Measurements from ENCODE around the gene ZNF865.
A peak's percentile ranks its signal among the peaks of the same experiment; 100 is the strongest.

Gene ZNF865

DNA sequence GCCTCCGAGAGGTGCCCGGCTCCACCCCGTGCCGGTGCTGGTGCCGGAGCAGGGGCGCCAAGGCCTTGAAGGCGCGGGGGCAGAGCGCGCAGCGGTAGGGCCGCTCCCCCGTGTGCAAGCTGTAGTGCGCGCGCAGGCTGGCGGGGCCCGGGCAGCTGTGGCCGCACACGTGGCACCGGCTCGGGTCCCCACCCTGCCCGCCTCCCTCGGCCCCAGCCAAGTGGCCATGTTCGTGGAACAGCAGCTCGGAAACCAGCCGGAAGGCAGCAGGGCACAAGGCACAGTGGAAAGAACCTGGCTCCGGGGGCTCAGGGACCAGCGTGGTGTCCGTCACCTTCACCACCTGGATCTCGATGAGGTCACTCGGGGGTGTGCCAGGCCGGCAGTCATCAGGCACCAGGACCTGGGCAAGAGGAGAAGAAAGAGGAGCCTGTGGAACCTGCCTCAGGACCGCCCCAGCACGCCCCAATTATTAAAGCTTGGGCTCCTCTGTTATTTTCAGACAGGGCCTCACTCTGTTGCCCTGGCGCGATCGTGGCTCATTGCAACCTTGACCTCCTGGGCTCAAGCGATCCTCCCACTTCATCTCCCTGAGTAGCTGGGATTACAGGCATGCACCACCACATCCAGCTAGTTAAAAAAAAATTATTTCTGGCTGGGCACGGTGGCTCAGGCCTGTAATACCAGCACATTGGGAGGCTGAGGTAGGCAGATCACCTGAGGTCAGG lies 17.0 kb downstream of the ZNF865 start:
- Mint-ChIP-seq H3K36me3 (no peaks in the 10 kb centered on the region), H3K27me3 (no peaks in the 10 kb centered on the region), H3K27ac (no peak overlapping the region), H3K9me3 (ENCODE audit: low read depth) (no peaks in the 10 kb centered on the region), H3K4me1 (ENCODE audit: low read depth) (peaks cover 58% of the 10 kb centered on the region), H3K4me3 (no peak overlapping the region)

DNA sequence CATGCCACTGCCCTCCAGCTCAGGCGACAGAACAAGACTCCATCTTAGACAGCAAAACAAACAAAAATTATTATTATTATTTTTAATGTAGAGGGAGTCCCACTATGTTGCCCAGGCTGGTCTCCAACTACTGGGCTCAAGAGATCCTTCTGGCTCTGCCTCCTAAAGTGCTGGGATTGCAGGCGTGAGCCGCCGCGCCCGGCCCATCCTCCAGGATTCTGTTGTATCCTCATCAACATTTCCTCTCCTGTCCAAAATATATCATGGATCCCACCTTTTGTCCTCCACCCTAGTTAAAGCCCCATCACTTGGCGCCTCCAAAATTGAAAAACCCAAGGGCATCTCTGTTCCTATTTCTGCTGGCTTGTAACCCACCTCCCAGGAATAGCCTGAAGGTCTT lies 17.7 kb downstream of the ZNF865 start:
- Mint-ChIP-seq H3K4me3 (no peak overlapping the region), H3K27me3 (no peaks in the 10 kb centered on the region), H3K9me3 (ENCODE audit: low read depth) (no peaks in the 10 kb centered on the region), H3K4me1 (ENCODE audit: low read depth) (peaks cover 60% of the 10 kb centered on the region), H3K36me3 (no peaks in the 10 kb centered on the region), H3K27ac (no peak overlapping the region)

DNA sequence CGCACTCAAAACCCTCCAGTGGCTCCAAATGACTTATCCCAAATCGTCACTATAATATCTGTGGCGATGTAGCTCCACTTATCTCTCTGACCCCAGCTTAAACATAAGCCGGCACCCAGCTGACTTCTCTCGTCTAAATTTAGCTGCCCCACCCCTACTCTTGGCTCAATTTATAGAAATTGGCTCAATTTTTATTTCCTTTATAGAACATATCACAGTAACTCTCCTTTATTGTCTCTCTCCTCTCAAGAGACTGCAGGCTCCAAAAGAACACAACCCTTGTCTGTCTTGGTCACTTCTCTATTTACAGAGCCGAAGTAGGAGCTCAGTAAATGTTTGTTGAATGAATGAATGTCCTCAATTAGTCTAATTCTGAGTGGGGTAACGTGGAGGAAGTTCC lies 18.1 kb downstream of the ZNF865 start:
- Mint-ChIP-seq H3K4me1 (ENCODE audit: low read depth) (peaks cover 59% of the 10 kb centered on the region), H3K36me3 (no peaks in the 10 kb centered on the region), H3K4me3 (peak overlapping the region; percentile 84), H3K9me3 (ENCODE audit: low read depth) (no peaks in the 10 kb centered on the region), H3K27ac (peak overlapping the region; percentile 84), H3K27me3 (no peaks in the 10 kb centered on the region)

DNA sequence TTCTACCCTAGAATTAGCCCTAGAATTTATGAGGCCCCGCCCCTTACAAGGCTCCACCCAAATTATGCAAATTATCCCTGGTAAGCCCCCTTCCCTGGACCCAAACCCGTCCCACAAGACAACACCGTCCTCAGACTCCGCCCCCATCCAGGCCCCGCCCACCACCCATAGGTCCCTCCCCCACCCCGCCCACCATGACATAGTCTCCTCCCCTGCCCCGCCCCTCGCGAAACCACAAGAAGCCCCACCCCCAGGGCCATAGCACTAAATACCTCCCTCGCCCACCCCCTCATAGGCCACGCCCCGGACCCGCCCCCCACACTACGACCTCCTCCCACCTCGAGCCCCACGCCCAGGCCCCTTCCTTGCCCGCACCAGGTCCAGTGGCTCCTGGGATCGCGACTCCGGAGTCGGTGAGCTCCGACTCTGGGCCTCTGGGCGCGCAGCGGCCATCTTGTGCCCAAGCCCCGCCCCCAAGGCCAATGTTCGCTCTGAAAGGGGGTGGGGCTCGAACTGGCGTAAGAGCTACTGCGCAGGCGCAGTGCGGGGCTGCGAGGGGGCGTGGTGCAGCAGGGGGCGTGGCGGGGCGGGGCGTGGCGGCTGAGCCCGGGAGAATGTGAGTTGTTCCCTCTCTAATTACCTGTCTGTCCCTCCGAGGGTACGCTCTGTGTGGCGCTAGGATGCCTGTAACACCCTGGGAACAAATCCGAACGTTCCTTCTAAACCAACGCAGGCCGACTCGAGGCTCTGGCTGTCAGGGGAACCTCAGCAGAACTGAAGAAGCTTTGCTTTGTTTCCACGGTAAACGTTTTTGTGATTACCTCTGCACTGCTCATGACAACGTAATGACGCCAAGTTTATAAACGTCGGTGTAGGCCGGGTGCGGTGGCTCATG lies 18.9 kb downstream of the ZNF865 start, which contains the start of gene ZNF784:
Gene ZNF784 (minus strand): TSS at position 458 of the 895 bp plus-strand sequence. CDS start 5 bp downstream, at position 453.
- Mint-ChIP-seq H3K4me1 (ENCODE audit: low read depth) (peaks cover 56% of the 10 kb centered on the region), H3K9me3 (ENCODE audit: low read depth) (no peaks in the 10 kb centered on the region), H3K4me3 (peak within 1 kb of the TSS; percentile 84), H3K36me3 (no peaks in the 10 kb centered on the region), H3K27ac (peak within 1 kb of the TSS; percentile 84), H3K27me3 (no peaks in the 10 kb centered on the region)

DNA sequence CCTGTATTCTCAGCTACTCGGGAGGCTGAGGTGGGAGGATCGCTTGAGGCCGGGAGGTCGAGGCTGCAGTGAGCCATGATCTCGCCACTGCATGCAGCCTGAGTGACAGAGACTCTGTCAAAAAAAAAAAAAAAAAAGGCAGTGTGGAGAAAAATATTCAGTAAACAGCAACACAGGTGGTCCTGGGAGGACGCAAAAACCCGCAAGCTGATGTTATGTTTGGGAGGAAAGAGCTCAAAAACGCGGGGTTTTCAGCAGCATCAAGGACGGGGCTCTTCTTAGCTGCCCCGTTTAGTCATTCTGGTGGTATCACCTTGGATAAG lies 19.5 kb downstream of the ZNF865 start:
- no peaks in the 10 kb centered on the region for H3K27me3 Mint-ChIP-seq
- H3K36me3 Mint-ChIP-seq: no peaks in the 10 kb centered on the region
- no peaks in the 10 kb centered on the region for H3K9me3 Mint-ChIP-seq (ENCODE audit: low read depth)
- peaks cover 51% of the 10 kb centered on the region for H3K4me1 Mint-ChIP-seq (ENCODE audit: low read depth)
- H3K4me3 Mint-ChIP-seq: peak overlapping the region; percentile 84
- H3K27ac Mint-ChIP-seq: peak overlapping the region; percentile 84

DNA sequence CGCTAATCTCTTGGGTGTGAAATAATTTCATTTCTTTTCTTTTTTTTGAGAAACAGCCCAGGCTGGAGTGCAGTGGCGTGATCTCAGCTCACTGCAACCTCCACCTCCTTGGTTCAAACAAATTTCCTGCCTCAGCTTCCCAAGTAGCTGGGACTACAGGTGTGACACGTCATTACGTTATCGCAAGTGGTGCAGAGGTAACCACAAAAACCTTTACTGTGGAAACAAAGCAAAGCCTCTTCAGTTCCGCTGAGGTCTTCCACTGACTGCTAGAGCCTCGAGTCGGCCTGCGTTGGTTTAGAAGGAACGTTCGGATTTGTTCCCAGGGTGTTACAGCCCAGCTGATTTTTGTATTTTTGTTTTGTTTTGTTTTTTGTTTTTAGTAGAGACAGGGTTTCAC lies 20.9 kb downstream of the ZNF865 start:
- Mint-ChIP-seq H3K27me3 (no peaks in the 10 kb centered on the region), H3K9me3 (ENCODE audit: low read depth) (no peaks in the 10 kb centered on the region), H3K36me3 (no peaks in the 10 kb centered on the region), H3K4me1 (ENCODE audit: low read depth) (peaks cover 37% of the 10 kb centered on the region), H3K4me3 (peak overlapping the region; percentile 70), H3K27ac (peak overlapping the region; percentile 16)

DNA sequence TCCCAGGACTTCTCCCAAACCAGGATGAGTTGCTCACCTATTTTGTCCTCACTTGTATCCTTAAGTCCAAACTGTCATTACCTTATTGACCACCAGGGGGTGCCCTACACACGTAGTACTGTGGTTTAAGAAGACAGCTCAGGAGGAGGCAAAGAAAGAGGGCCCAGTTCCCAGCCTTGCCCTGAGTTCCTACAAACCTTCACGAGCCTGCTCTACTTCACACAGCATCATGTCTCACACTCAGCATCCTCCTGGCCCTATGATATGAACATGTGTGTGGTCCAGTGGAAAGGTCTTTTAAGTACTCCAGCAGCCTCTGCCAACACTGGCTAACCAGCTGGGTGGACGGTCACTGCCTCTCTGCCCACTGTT lies 27.0 kb downstream of the ZNF865 start:
- Mint-ChIP-seq H3K36me3 (peaks cover 7% of the 10 kb centered on the region), H3K9me3 (ENCODE audit: low read depth) (no peaks in the 10 kb centered on the region), H3K4me3 (peak overlapping the region; percentile 1), H3K4me1 (ENCODE audit: low read depth) (peaks cover 42% of the 10 kb centered on the region), H3K27ac (peak overlapping the region; percentile 64), H3K27me3 (no peaks in the 10 kb centered on the region)

DNA sequence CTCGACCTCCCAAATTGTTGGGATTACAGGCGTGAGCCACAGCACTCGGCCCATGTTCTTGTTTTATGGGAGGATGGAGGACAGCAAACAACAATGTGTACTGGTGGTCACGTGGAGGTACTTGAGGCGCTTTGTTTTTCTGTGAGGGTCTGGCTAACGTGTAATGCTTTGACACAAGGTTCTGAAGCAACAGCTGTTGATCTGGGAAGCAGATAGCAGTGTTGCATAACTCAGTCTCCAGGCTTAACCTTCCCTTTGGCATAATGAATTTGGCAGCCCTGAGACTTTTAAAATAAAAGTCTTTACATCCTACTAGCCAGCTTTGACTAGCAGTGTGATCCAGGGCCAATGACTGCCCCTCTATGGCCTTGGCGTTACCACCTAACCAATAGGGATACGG lies 28.4 kb downstream of the ZNF865 start:
- Mint-ChIP-seq H3K9me3 (ENCODE audit: low read depth) (no peaks in the 10 kb centered on the region), H3K4me1 (ENCODE audit: low read depth) (peaks cover 46% of the 10 kb centered on the region), H3K27ac (no peak overlapping the region), H3K27me3 (no peaks in the 10 kb centered on the region), H3K4me3 (peak overlapping the region; percentile 98), H3K36me3 (peaks cover 11% of the 10 kb centered on the region)

DNA sequence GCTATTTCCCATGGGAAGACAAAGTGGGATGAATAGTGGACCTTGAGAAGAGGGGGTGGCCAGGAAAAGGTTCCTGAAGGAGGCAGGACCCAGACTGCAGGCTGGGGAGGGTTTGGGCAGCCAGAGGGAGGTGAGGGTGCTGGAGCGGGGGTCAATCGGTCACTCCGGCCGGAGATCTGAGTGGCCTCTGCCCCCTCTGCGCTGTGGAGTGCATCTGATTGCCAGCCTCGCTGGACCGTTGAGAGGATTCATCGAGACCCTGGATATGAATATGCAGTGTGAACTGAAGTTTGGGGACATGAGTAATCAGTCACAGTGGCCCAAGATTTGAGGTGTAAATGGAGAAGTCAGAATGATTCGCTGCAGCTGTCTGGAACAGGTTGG lies 29.9 kb downstream of the ZNF865 start:
- H3K27ac Mint-ChIP-seq: peak overlapping the region; percentile 100
- peaks cover 13% of the 10 kb centered on the region for H3K36me3 Mint-ChIP-seq
- peaks cover 54% of the 10 kb centered on the region for H3K4me1 Mint-ChIP-seq (ENCODE audit: low read depth)
- peak overlapping the region; percentile 98 for H3K4me3 Mint-ChIP-seq
- no peaks in the 10 kb centered on the region for H3K27me3 Mint-ChIP-seq
- H3K9me3 Mint-ChIP-seq (ENCODE audit: low read depth): no peaks in the 10 kb centered on the region

DNA sequence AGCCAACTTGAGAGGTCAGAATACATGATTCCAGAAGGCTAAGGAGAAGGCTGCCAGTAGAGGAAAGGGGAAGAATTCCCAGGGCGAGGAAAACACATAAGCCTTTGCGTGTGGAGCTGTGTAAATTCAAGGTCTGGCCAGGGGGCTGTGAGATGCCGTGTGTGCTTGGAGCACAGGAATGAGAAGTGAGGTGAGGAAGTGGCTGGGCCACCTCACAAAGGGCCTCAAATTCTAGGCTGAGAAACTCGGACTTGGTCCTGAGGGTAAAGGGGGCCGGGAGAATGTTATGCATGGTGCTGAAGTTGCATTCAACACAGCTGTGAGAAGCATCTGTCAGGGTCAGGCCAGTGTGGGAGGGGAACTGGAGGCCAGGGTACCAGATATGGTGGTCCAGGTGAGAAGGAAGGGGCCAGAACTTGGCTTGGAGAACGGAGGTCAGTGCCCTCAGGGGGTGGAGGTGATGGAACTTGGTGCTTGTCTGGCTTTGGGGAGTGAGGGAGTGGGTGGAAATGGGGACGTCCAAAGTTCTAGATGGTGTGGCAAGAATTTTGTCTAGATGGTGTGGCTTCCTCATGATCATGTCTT lies 30.5 kb downstream of the ZNF865 start:
- no peaks in the 10 kb centered on the region for H3K9me3 Mint-ChIP-seq (ENCODE audit: low read depth)
- H3K4me3 Mint-ChIP-seq: peak overlapping the region; percentile 98
- no peaks in the 10 kb centered on the region for H3K27me3 Mint-ChIP-seq
- H3K36me3 Mint-ChIP-seq: peaks cover 13% of the 10 kb centered on the region
- H3K27ac Mint-ChIP-seq: peak overlapping the region; percentile 100
- peaks cover 57% of the 10 kb centered on the region for H3K4me1 Mint-ChIP-seq (ENCODE audit: low read depth)

DNA sequence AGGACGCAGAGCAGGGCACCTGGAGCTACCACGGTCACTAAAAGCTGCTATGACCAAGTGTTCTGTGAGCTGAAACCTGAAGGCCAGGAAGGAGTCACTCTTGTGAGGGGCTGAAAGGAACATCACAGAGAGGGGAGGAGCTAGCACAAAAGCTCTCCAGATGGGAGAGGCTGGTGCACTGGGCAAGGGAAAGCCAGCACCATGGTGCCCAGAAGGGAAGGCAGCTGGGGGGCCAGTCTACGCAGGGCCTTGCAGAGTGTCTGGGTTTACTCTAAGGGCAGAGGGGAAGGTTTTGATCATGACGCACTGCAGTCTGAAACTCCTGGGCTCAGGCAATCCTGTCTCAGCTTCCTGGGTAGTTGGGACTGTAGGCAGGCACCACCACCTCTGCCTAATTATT lies 31.3 kb downstream of the ZNF865 start:
- Mint-ChIP-seq H3K4me3 (peak overlapping the region; percentile 98), H3K4me1 (ENCODE audit: low read depth) (peaks cover 54% of the 10 kb centered on the region), H3K27ac (peak overlapping the region; percentile 100), H3K27me3 (no peaks in the 10 kb centered on the region), H3K36me3 (peaks cover 13% of the 10 kb centered on the region), H3K9me3 (ENCODE audit: low read depth) (no peaks in the 10 kb centered on the region)

DNA sequence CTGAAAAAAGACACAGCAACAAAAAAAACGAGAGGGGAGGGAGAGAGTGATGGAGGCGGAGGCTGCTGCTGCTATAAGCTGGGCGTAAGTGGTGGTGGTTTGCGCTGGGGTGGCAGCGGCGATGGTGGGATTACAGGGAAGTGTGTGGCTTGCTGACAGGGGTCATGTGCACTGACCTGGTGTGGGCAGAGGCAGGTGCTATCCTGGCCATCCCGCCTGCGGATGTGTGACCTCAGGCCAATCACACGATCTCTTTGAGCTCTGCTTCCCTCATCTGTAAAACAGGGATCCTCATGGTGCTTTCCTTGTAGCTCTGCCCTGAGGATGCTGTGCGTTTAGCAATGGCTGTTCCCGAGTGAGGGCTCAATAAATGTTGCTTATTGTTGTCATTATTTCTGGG lies 32.1 kb downstream of the ZNF865 start:
- peaks cover 51% of the 10 kb centered on the region for H3K4me1 Mint-ChIP-seq (ENCODE audit: low read depth)
- peak overlapping the region; percentile 57 for H3K4me3 Mint-ChIP-seq
- no peaks in the 10 kb centered on the region for H3K27me3 Mint-ChIP-seq
- peak overlapping the region; percentile 61 for H3K27ac Mint-ChIP-seq
- H3K36me3 Mint-ChIP-seq: peaks cover 13% of the 10 kb centered on the region
- H3K9me3 Mint-ChIP-seq (ENCODE audit: low read depth): no peaks in the 10 kb centered on the region

DNA sequence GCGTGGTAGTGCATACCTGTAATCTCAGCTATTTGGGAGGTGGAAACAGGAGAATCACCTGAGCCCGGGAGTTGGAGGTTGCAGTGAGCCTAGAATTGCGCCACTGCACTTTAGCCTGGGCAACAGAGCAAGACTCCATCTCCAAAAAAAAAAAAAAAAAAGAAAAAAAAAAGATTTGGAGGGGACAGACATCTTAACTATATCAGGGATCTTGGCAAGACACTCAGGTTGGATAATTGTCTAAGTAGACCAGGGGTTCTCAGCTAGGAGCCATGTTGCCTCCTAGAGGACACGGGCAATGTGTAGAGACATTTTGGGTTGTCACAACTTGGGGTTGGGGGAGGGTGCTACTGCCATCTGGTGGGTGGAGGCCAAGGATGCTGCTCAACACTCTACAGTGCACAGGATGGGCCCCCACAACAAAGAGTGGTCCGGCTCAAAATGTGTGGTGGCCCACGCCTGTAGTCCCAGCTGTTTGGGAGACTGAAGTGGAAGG lies 33.5 kb downstream of the ZNF865 start:
- no peaks in the 10 kb centered on the region for H3K9me3 Mint-ChIP-seq (ENCODE audit: low read depth)
- peak overlapping the region; percentile 41 for H3K27ac Mint-ChIP-seq
- H3K36me3 Mint-ChIP-seq: peaks cover 13% of the 10 kb centered on the region
- H3K27me3 Mint-ChIP-seq: no peaks in the 10 kb centered on the region
- H3K4me1 Mint-ChIP-seq (ENCODE audit: low read depth): peaks cover 59% of the 10 kb centered on the region
- H3K4me3 Mint-ChIP-seq: peak overlapping the region; percentile 65

DNA sequence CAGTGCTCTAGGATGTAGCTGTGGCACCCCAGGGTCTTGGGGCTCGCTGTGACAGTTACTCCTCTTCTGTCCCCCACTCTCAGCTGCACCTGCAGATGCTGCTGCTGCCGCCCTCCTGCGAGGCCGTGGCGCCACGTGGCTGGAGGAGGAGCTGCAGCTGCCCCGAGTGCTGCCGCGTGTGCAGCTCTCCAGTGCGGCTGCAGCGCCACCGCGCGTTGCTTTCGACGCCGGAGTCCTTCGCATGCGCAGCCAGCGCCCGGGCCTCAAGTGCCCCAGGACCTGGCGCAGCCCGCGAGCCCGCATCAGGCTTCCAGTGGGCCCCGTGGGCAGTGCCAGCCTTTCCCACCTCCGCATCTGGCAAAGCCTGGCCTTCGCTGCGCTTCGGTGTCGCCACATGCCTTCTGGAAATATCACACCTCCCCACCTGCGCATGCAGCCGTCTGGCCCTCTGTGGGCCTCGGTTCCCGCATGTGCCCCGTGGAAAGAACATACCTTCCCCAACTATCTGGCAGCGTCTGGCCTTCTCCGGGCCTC lies 34.7 kb downstream of the ZNF865 start:
- peak overlapping the region; percentile 84 for H3K4me3 Mint-ChIP-seq
- H3K36me3 Mint-ChIP-seq: peaks cover 8% of the 10 kb centered on the region
- H3K4me1 Mint-ChIP-seq (ENCODE audit: low read depth): peaks cover 54% of the 10 kb centered on the region
- H3K9me3 Mint-ChIP-seq (ENCODE audit: low read depth): no peaks in the 10 kb centered on the region
- no peaks in the 10 kb centered on the region for H3K27me3 Mint-ChIP-seq
- H3K27ac Mint-ChIP-seq: peak overlapping the region; percentile 90
